GM18508 (cell line): Measurements from ENCODE around the gene PPIB.
A peak's percentile ranks its signal among the peaks of the same experiment; 100 is the strongest.

Experiments used
- ATAC-seq: cut with Tn5 transposase; IDR thresholded peaks from one replicate; pipeline ENCODE4 v1.9.1; 2021; ENCODE audit warnings: moderate number of reproducible peaks; ENCODE audit not compliant: insufficient read depth, unreplicated experiment

Gene PPIB

GRCh38 chr15:64158363-64159134 lies 4.3 kb downstream of the PPIB start:
- ATAC-seq, result no peak

DNA sequence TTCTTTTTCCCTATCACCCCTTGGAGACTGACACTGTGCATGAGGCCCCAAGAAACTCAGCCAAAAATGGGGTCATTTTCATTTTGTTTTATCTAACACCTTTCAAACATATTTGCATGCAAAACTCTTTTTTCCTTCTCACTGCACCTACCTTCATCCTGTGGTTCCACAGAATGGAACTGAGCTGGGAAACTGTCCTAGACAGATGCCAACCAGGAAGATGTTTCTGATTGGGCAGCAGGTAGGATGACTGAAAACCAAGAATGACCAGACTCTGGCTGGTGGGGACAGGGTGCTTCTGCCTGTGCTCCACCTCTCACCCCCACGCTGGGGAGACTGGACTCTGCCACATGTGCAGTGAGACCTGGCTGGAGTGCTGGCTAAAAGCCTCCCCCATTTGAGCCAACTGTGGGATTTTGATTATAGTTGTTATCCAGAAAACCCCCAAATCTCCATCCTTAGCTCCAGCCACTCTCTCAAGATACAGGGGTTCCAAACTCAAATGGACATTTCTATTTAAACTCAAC lies 5.2 kb downstream of the PPIB start:
- ATAC-seq, result no peak

- no peak for ATAC-seq
These were observed 6.0 kb downstream of the PPIB start for GRCh38 chr15:64156652-64157331.

DNA sequence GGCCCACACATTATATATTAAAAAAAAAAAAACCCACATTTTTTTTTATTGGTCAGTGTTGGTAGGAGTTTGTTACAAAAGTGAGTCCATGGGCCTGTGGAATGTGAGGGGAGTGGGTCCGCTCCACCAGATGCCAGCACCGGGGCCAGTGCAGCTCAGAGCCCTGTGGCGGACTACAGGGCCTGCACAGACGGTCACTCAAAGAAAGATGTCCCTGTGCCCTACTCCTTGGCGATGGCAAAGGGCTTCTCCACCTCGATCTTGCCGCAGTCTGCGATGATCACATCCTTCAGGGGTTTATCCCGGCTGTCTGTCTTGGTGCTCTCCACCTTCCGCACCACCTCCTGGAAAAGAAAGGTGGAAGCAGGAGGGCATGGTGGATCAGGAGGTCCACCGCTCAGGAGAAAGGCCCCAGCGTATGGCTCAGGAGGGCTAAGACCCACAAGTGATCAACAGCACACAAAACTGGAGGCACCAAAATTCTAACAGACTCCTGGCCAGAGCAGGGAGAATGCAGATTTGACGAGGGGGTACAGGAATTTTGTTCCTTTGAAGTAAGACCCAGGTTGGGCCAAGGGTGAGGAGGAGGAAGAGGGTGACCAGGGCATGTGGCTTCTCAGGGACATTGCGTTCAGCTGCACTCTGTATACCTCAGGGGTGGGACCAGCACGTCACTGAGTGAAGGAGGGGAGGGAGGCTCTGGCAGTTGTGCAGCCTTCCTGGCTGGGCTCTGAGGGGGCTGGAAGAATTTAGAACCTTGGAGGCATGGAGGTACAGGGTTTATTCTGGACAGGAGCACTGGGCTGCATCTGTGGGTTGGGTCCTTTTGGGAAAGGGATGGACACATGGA lies 6.8 kb downstream of the PPIB start:
- no peak for ATAC-seq

GRCh38 chr15:64153480-64154367 lies 9.1 kb downstream of the PPIB start:
- no peak for ATAC-seq

- no peak for ATAC-seq
These were observed 10.1 kb downstream of the PPIB start for GRCh38 chr15:64152507-64153387.

DNA sequence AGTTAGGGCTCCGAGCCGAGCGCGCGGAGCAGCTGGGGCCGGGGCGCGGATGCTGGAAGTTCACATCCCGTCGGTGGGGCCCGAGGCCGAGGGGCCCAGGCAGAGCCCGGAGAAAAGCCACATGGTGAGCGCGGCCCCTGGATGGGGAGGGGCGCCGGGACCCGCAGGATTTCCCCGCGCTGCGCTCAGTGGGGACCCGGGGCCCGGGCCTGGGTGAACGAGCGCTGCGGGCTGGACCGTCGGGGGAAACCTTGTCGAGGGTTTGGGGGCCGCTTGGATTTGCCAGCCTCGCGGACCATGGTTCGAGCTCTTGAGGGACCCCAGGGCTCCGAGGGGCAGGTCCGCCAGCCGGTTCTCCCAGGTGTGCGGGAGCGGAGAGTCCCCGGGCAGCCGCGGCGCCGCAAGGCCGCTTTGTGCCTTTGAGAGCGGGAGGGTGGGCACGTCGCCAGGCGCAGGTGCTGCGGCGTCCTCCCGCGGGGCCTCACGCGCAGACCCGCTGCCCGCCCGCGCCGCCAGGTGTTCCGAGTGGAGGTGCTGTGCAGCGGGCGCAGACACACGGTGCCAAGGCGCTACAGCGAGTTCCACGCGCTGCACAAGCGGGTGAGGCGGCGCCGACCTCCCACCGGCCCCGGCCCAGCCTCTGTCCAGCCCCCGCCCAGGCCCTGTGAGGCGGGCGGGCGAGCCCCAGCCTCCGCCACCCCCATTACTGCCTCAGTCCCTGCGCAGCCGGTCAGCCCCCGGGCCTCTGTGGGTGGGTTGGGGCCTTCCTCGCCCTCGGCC lies 10.9 kb downstream of the PPIB start, which contains the start of gene SNX22:
SNX22 (plus strand) TSS at position 5 of the 780 bp plus-strand sequence; CDS start at position 50, 45 bp downstream.
- no peak for ATAC-seq

DNA sequence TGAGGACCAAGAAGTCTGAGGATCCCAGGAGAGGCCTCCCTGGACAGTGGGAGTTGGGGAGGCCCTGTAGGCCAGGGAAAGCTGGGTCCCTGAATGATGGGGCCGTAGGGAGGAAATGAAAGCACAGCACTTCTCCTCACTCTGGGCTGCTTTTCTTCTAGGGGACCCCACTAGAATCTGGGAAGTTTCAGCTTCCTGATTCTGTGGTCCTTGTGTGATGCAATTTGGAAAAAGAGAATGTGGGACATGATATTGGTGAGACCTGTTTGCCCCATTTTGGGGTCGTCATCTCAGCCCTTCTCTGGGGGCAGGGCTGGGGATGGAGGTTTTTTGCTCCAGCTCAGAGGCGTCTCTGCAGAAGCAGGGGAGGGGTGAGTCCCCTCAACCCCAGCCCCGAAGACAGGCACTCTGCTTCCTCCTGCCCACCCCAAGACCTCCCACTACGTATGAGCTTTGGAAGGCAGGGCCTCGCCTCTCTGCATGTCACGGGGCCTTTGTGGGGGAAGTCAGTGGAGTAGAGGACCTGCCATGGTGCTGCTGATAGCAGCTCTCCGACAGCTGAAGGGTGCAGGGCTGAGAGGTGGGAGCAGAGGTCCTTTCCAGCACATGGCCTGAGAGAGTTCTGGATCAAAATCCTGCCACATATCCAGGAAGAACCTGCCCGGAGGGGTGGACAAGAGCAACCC lies 12.8 kb downstream of the PPIB start:
- no peak for ATAC-seq

GRCh38 chr15:64149424-64149823 lies 13.4 kb downstream of the PPIB start:
- ATAC-seq, result no peak

GRCh38 chr15:64148581-64148980 lies 14.2 kb downstream of the PPIB start:
- no peak for ATAC-seq

DNA sequence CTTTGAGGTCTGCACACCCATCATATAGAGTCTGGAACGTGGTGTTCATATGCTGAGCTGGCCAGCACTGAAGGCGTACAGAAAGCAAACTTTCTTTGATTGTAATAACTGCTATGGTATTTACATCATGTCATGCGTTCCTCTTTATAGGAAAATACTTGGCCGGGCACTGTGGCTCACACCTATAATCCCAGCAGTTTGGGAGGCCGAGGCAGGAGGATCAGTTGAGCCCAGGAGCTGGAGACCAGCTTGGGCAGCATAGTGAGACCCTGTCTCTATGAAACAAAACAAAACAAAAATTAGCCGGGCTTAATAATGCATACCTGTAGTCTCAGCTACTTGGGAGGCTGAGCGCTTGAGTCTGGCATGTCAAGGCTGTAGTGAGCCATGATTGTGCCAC lies 14.7 kb downstream of the PPIB start:
- ATAC-seq, result no peak

- ATAC-seq, result no peak
These were observed 15.7 kb downstream of the PPIB start for GRCh38 chr15:64146885-64147681.

DNA sequence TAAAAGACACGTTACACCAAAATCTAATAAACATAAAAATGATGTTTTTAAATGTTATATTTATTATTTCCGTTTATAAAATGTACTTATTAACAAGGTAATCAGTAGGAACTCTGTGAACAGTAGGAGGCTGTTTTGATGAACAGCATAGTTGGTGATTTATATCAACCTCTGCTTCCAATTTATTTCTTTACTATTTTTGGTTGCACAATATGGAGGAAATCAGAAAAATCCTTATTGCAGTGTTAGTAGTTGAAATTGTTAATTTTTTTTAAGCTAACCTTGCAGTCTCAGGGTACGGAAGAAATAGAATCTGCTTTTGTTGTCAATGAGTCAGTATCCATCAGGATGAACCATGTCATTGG lies 16.3 kb downstream of the PPIB start:
- ATAC-seq, result no peak

GRCh38 chr15:64146041-64146440 lies 16.8 kb downstream of the PPIB start:
- ATAC-seq, result no peak

GRCh38 chr15:64144565-64145281 lies 18.1 kb downstream of the PPIB start:
- ATAC-seq, result peak; percentile 61

GRCh38 chr15:64144192-64144564 lies 18.6 kb downstream of the PPIB start:
- ATAC-seq, result no peak
